Breast epithelium (tissue), 4 donors: ENCODE measurements around the gene TGFBR1. TPM values are rescaled to one million over a fixed set of nuclear protein-coding genes. Genes with fewer than 3 reads are reported as not detected.
A peak's percentile ranks its signal among the peaks of the same experiment; 100 is the strongest.

Experiments
- DNase-seq, 2 donors: peaks; one replicate each; pipeline ENCODE4 v3.0.0-alpha.2; 2019; ENCODE audit warnings: low spot score in 2 of 2
- H3K27ac ChIP-seq, 2 donors: fragments of 200-600 bp; sonication (generic) in 1 of 2; one replicate each; pipeline ENCODE4 v1.5.1; 2016 to 2019; ENCODE audit warnings: mild to moderate bottlenecking in 1 of 2
- H3K27me3 ChIP-seq, 2 donors: fragments of 200-600 bp; sonication (generic) in 1 of 2; one replicate each; pipeline versions ENCODE4 v1.5.1 to v1.6.0; 2017 to 2019; ENCODE audit warnings: control low read depth in 1 of 2, mild to moderate bottlenecking in 1 of 2
- H3K36me3 ChIP-seq: fragments of 200-600 bp; one replicate; pipeline ENCODE4 v1.5.1; 2019
- H3K4me1 ChIP-seq, 2 donors: fragments of 200-600 bp; sonication (generic); one replicate each; pipeline ENCODE4 v1.5.1; 2016 to 2019; ENCODE audit warnings: control low read depth in 1 of 2
- H3K4me3 ChIP-seq, 3 donors: fragments of 200-600 bp; sonication (generic); 1 replicate in 2 of 3; 2 replicates in 1 of 3; pipeline ENCODE4 v1.5.1; 2016 to 2019; ENCODE audit warnings: mild to moderate bottlenecking in 3 of 3, moderate library complexity in 2 of 3
- H3K9me3 ChIP-seq, 2 donors: fragments of 200-600 bp; sonication (generic) in 1 of 2; one replicate each; pipeline ENCODE4 v1.5.1; 2016 to 2019; ENCODE audit warnings: control low read depth in 1 of 2
- POLR2A ChIP-seq: fragments of 450-650 bp; IDR thresholded peaks from one replicate; pipeline ENCODE4 v1.6.1; 2016; ENCODE audit warnings: antibody characterized with exemption, mild to moderate bottlenecking, moderate library complexity
- POLR2AphosphoS5 ChIP-seq, 3 donors: sonication (generic); formaldehyde crosslinking; IDR thresholded peaks; one replicate each; pipeline ENCODE4 v1.6.1; 2017; ENCODE audit warnings: antibody characterized with exemption in 3 of 3
- intact Hi-C: fragments of 100-400 bp; cut with DNase I; formaldehyde crosslinking; loops from one replicate; pipeline ENCODE4 v1.15.1; 2023; ENCODE audit warnings: low total_unique reads
- total RNA-seq, 3 donors: library from RNA; depleted of rRNA; stranded (reverse); fragments of >200 nt; gene quantifications; one replicate each; pipeline ENCODE4 v1.1.0, GENCODE V29; 2016
- TF ChIP-seq, protein P1 (sequence below), 3 donors: fragments of 450-650 bp; IDR thresholded peaks; one replicate each; pipeline ENCODE4 v1.5.1; 2016 to 2017; ENCODE audit warnings: antibody characterized with exemption in 3 of 3, mild to moderate bottlenecking in 3 of 3, moderate library complexity in 3 of 3

The TGFBR1 gene
- total RNA-seq, 3 donors from 2014 or later: 33.1 to 35.4 (median 34.5) TPM

- TF ChIP-seq POLR2A: no peak
- TF ChIP-seq, protein P1, sequence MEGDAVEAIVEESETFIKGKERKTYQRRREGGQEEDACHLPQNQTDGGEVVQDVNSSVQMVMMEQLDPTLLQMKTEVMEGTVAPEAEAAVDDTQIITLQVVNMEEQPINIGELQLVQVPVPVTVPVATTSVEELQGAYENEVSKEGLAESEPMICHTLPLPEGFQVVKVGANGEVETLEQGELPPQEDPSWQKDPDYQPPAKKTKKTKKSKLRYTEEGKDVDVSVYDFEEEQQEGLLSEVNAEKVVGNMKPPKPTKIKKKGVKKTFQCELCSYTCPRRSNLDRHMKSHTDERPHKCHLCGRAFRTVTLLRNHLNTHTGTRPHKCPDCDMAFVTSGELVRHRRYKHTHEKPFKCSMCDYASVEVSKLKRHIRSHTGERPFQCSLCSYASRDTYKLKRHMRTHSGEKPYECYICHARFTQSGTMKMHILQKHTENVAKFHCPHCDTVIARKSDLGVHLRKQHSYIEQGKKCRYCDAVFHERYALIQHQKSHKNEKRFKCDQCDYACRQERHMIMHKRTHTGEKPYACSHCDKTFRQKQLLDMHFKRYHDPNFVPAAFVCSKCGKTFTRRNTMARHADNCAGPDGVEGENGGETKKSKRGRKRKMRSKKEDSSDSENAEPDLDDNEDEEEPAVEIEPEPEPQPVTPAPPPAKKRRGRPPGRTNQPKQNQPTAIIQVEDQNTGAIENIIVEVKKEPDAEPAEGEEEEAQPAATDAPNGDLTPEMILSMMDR (IDR thresholded peaks at IDR 0.05): no peak
- no peak for TF ChIP-seq POLR2AphosphoS5 (IDR thresholded peaks at IDR 0.05)
- Histone ChIP-seq H3K9me3 (no peaks in the 10 kb centered on the region), H3K4me3 (no peak overlapping the region), H3K4me1 (peaks cover 0 to 3% of the 10 kb centered on the region in 2 donors), H3K27ac (no peak overlapping the region), H3K27me3 (no peaks in the 10 kb centered on the region), H3K36me3 (no peaks in the 10 kb centered on the region)
- no peak for DNase-seq
- intact Hi-C loops: no loop called here
Measured at GRCh38 chr9:99101271-99101670, 3.6 kb upstream of the TGFBR1 start.

DNA sequence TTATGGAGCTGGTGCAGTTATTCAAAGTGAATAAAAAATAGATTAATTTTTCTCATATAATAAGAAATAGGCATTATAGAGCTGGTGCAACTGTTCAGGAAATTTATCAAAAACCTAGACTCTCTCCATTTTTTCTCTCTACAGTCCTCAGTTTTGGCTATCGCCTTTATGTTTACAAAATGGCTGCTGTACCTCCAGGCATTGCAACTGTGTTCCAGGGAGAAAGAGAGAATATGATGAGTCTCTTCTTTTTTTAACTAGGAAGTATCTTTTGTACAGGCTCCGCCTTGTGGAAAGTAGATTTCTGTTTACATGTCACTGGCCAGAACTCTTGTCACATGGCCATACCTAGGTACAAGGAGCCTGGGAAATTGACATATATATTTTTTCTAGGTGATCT, 3.1 kb upstream of the TGFBR1 start:
- H3K27me3 ChIP-seq: no peaks in the 10 kb centered on the region
- no peaks in the 10 kb centered on the region for H3K36me3 ChIP-seq
- DNase-seq: no peak
- peaks cover 0 to 8% of the 10 kb centered on the region in 2 donors for H3K4me1 ChIP-seq
- TF ChIP-seq POLR2A (no peak), POLR2AphosphoS5 (IDR thresholded peaks at IDR 0.05) (no peak)
- TF ChIP-seq, protein P1 (IDR thresholded peaks at IDR 0.05): no peak
- H3K9me3 ChIP-seq: no peaks in the 10 kb centered on the region
- H3K4me3 ChIP-seq: no peak overlapping the region
- intact Hi-C loops: no loop called here
- H3K27ac ChIP-seq: no peak overlapping the region

DNA sequence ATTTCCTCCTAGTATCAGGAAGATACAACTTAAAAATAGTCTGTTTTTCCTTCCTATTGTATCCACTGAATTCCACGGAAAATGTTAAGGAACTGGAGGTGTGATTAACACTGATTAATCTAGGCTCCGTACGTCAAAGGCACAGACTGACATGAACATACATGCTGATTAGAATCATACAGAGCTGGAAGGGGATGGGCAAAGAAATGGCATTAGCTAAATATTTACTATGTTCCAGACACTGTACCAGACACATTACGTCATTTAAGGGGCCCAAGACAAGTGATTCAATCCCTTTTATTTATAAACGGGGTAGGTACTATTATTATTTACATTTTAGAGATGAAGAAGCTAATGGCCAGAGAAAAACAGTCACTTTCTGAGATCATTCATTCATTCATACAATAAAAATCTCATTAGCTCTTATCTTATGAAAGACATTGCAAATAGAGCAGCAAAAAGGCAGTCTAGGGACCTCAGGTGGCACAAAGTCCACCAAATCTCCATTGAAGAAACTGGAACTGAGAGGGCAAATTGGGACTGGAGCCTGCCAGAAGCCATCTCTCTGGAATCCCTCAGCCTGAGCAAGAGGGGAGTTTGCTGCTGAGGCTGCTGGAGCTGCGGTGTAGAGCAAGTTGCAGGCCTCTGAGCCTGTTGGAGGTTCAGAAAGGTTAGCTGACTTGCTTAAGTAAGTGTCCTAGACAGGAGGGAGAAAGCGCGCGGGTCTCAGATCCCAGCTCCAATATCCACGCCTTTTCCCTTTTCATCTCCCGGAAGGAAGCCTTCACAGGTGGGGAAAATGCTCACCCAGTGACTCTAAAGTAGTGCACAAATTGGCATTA, 1.6 kb upstream of the TGFBR1 start:
- no peak for DNase-seq
- Histone ChIP-seq H3K27ac (peak overlapping the region; percentile 90 to 97), H3K27me3 (no peaks in the 10 kb centered on the region), H3K4me3 (peak overlapping the region in 2 of 3 donors; percentile 85 to 93), H3K36me3 (no peaks in the 10 kb centered on the region), H3K9me3 (no peaks in the 10 kb centered on the region), H3K4me1 (peaks cover 0 to 11% of the 10 kb centered on the region in 2 donors)
- TF ChIP-seq POLR2AphosphoS5 (IDR thresholded peaks at IDR 0.05): no peak
- TF ChIP-seq, protein P1 (IDR thresholded peaks at IDR 0.05): no peak
- no peak for TF ChIP-seq POLR2A
- intact Hi-C loops: no loop called here

GRCh38 chr9:99103901-99104458, 933 bp upstream of the TGFBR1 start:
- peak in 1 of 2 donors; percentile 35 for DNase-seq
- H3K4me1 ChIP-seq: peaks cover 0 to 11% of the 10 kb centered on the region in 2 donors
- H3K27ac ChIP-seq: peak overlapping the region; percentile 90 to 97
- intact Hi-C loops: no loop called here
- H3K36me3 ChIP-seq: no peaks in the 10 kb centered on the region
- no peaks in the 10 kb centered on the region for H3K27me3 ChIP-seq
- TF ChIP-seq, protein P1 (IDR thresholded peaks at IDR 0.05): no peak
- TF ChIP-seq POLR2AphosphoS5 (IDR thresholded peaks at IDR 0.05) (no peak), POLR2A (no peak)
- no peaks in the 10 kb centered on the region for H3K9me3 ChIP-seq
- H3K4me3 ChIP-seq: peak overlapping the region; percentile 77 to 93 (median 85)
